ENCODE measurements around the gene CR1L.
"Not testable (repeated sequence)": the region's sequence is repeated elsewhere in the genome, so short reads cannot be mapped to it uniquely, and the experiment has no call there.

GRCh38 chr1:207682872-207683434, 38.0 kb downstream of the CR1L start:
- TF ChIP-seq, protein P1, sequence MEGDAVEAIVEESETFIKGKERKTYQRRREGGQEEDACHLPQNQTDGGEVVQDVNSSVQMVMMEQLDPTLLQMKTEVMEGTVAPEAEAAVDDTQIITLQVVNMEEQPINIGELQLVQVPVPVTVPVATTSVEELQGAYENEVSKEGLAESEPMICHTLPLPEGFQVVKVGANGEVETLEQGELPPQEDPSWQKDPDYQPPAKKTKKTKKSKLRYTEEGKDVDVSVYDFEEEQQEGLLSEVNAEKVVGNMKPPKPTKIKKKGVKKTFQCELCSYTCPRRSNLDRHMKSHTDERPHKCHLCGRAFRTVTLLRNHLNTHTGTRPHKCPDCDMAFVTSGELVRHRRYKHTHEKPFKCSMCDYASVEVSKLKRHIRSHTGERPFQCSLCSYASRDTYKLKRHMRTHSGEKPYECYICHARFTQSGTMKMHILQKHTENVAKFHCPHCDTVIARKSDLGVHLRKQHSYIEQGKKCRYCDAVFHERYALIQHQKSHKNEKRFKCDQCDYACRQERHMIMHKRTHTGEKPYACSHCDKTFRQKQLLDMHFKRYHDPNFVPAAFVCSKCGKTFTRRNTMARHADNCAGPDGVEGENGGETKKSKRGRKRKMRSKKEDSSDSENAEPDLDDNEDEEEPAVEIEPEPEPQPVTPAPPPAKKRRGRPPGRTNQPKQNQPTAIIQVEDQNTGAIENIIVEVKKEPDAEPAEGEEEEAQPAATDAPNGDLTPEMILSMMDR (IDR thresholded peaks at IDR 0.05): not testable (repeated sequence)
- not testable (repeated sequence) for TF ChIP-seq POLR2AphosphoS5, POLR2A (IDR thresholded peaks at IDR 0.05)

Data from gastroesophageal sphincter (tissue), 3 donors.